Activated naive CD4-positive, alpha-beta T cell treated with anti-CD3 and anti-CD28 coated beads, Interleukin-2, amount 10 ng/mL, durations not matched to agents 5 hours and 36 hours (primary cell): Measurements from ENCODE around the gene CDH3. TPM values are rescaled to one million over a fixed set of nuclear protein-coding genes. Genes with fewer than 3 reads are reported as not detected.

ENCODE experiments used
- total RNA-seq, 2 experiments: library from RNA; stranded (reverse); gene quantifications; one replicate each; pipeline ENCODE4 v1.2.3, GENCODE V29; 2021

The CDH3 gene
- under 1 TPM in 1 of 2 experiments, not detected in 1; 0.25 TPM for total RNA-seq

GRCh38 chr16:68644715-68645493 is at the start of gene CDH3:
Gene CDH3, plus strand, starts transcription at chr16:68645310. Its CDS starts 70 bp downstream, at chr16:68645380.

GRCh38 chr16:68737046-68737729 is 92.1 kb downstream of the CDH3 start, which contains the start of gene CDH1:
Gene CDH1, plus strand, starts transcription at chr16:68737292. Its CDS starts 124 bp downstream, at chr16:68737416.

Other genes with a start within 250 kb of the CDH3 start
- 1 to 10 TPM; 3.2 to 3.9 TPM for gene SMPD3, start 196.8 kb upstream of the CDH3 start, total RNA-seq
- 10 to 100 TPM; 39.2 to 42.6 TPM for gene ZFP90, start 106.0 kb upstream of the CDH3 start, total RNA-seq
- not detected for gene CDH1, start 92.0 kb downstream of the CDH3 start, total RNA-seq
- 10 to 100 TPM; 25.1 to 26.0 TPM for gene TANGO6, start 198.2 kb downstream of the CDH3 start, total RNA-seq